ENCODE measurements around the gene STAB1.

The STAB1 gene

GRCh38 chr3:52483577-52484381 lies 11.4 kb upstream of the STAB1 start:
- no peak for DNase-seq (ENCODE audit: low read depth in 2 of 2)

DNA sequence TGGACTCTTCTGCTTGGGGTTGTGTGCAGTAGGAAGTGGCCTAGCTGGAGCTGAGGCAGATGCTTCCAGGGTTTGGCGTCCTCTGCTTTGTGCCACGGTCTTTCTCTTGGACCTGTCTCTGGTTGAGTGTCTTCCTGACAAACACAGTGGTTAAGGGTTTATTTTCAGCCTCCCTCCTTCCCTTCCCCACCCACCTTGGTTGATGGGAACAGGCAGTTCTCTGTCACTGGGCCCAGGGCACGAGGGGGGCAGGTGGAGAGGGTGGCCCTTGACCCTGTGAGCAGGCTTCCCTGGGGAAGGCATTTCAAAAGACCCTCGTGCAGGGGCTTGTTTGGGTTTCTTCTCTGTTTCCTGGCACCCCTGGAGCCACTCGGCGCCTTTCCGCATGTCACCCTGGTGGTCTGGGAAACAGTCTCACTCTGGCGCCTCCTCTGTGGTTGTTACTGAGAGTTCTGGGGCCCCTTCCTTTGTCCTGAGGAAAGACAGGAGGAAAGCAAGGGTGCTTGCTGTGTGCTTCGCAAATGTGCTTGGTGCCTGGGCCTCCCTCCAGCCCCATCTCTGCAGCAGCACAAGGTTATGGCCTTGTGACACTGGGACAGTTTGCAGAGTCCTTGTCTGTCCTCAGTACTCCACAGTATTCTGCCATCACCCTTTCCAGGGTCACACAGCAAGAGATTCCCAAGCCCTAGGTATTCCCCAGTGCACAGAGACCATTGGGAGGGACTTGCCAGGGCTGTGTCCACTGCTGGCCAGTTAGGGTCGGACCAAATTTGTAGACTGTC lies 10.3 kb upstream of the STAB1 start:
- DNase-seq (ENCODE audit: low read depth in 2 of 2), result no peak

GRCh38 chr3:52487050-52487787 lies 7.9 kb upstream of the STAB1 start:
- no peak for DNase-seq (ENCODE audit: low read depth in 2 of 2)

GRCh38 chr3:52487788-52488691 lies 7.1 kb upstream of the STAB1 start:
- DNase-seq (ENCODE audit: low read depth in 2 of 2), result no peak

DNA sequence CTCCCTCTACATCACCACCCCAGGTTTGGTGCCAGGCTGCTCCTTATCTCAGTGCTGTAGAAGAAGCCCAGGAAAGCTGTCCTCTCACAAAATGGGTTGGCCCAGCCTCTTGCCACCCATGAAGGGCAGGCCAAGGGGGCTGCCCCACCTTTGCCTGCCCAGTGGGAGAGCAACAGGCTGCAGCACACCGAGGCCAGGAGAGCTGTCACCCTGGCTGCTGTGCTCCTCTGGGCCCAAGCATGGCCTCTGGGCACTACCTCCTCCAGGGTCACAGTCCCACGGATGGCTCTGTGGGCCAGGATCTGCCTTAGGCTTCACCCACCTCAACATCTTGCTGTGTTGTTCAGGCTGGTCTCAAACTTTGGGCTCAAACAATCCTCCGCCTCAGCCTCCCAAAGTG lies 6.4 kb upstream of the STAB1 start:
- DNase-seq (ENCODE audit: low read depth in 2 of 2), result no peak

- no peak for DNase-seq (ENCODE audit: low read depth in 2 of 2)
Measured at GRCh38 chr3:52489453-52489852, 5.7 kb upstream of the STAB1 start.

- no peak for DNase-seq (ENCODE audit: low read depth in 2 of 2)
Measured at GRCh38 chr3:52490035-52490938, 4.9 kb upstream of the STAB1 start.

DNA sequence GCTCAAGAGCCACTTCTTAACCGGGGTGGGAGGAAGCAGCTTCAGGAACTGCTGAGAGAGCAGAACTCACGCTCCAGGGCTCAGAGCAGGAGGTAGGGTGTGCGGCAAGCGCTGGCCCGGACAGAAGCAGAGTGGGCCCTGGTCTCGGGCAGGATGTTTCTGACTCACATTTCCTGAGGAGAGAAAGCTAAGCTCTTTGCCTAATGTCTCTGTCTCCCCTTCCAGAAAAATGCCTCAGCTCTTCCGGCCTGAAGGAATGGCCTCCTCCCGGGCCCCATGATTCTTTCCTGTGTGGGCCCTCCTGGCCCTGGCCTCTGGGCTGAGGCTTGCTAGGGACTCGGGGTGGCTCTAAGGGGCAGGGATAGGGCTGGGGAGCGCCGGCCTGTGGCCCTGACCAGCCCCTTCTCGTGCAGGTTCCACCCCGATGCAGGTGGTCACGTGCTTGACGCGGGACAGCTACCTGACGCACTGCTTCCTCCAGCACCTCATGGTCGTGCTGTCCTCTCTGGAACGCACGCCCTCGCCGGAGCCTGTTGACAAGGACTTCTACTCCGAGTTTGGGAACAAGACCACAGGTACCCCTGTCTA lies 4.1 kb upstream of the STAB1 start:
- DNase-seq (ENCODE audit: low read depth in 2 of 2), result no peak

GRCh38 chr3:52492059-52492458 lies 3.1 kb upstream of the STAB1 start:
- no peak for DNase-seq (ENCODE audit: low read depth in 2 of 2)

DNA sequence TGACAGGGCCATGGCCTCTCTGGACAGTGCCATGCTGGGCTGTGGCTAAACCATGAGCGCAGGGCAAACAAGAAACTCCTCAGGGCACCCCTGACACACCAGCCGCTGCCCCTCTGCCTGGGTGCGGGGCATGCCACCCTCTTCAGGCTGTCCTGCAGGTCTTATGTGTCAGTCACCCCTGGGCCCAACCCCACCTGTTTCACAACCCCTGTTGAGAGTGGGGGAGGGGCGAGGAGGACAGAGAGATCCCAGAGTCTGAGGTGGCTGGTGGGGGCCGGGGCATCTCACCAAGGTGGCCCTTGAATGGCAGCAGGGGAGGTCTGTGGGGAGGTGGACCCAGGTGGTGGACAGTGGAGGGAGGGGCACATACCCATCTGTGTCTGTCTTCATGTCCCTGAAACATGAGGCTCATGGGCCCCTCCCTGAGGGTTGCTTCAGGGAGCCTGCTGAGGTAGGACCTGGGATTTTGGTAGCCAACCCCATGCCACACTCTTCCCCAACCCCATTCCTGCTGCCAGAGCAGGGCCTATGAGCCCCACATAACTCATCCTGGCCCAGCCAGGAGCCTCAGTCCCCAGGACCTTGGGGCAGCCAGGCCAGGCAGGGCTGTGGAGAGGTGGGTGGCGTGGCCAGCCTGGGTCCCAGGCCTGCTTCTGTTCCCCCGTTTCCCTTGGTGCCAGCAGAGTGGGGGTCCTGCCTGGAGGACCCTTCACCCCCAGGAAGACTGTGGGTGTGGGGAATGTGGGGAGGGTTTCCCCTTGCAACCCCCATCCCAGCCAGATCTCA lies 1.7 kb upstream of the STAB1 start:
- no peak for DNase-seq (ENCODE audit: low read depth in 2 of 2)

- no peak for DNase-seq (ENCODE audit: low read depth in 2 of 2)
Measured at GRCh38 chr3:52494445-52494844, 693 bp upstream of the STAB1 start.

DNA sequence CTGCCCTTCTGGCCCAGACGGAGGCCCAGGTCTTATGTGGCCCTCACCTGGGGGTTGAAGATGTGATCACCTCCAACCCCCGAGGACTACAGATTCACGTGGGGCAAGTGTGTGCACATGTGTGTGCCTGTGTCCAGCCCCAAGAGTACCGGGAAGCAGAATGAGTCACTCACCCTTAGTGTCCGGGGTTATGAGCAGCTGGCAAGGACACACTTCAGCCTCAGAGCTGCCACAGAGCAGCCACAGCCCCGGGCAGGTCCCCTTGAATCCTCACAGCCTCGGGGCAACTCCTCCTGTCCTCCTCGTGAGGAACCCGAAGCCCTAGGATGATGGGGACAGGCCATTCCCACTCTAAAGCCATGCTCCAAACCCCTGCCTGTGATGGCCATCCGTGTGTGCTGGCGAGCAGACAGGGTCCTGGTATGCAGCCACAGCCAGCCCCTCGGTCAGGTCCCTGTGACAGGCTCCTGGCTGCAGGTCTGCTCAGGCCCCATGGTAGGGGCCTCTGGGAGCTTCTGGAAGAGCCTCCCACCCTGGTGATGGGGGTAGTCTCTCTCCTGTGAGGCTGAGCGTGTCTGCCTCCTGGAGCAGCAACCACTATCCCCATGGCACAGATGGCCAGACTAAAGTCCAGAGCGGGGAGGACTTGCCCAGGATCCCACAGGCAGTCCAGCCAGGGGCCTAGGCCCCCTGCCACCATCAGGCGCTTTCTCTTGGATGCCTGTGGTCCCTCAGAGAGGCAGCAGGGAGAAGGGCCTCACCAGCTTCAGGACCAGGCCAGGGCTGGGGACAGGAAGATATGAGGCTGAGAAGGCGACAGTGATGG lies 852 bp downstream of the STAB1 start:
- DNase-seq (ENCODE audit: low read depth in 2 of 2), result no peak

GRCh38 chr3:52498137-52499054 lies 3.3 kb downstream of the STAB1 start:
- DNase-seq (ENCODE audit: low read depth in 2 of 2), result no peak

- DNase-seq (ENCODE audit: low read depth in 2 of 2), result no peak
Measured at GRCh38 chr3:52501046-52501445, 5.9 kb downstream of the STAB1 start.

DNA sequence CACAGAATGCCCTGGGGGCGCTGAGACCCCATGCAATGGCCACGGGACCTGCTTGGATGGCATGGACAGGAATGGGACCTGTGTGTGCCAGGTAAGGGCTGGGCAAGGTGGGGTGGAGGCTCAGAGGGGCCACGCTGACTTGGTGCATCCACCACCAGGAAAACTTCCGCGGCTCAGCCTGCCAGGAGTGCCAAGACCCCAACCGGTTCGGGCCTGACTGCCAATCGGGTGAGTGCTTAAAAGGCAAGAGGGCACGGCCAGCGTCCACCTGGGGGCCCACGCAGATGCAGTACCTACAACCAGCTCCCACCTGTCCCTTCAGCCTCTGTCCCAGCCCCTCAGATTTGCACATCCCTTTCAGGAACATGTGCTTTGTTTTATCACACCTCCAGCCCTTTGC lies 6.9 kb downstream of the STAB1 start:
- no peak for DNase-seq (ENCODE audit: low read depth in 2 of 2)

DNA sequence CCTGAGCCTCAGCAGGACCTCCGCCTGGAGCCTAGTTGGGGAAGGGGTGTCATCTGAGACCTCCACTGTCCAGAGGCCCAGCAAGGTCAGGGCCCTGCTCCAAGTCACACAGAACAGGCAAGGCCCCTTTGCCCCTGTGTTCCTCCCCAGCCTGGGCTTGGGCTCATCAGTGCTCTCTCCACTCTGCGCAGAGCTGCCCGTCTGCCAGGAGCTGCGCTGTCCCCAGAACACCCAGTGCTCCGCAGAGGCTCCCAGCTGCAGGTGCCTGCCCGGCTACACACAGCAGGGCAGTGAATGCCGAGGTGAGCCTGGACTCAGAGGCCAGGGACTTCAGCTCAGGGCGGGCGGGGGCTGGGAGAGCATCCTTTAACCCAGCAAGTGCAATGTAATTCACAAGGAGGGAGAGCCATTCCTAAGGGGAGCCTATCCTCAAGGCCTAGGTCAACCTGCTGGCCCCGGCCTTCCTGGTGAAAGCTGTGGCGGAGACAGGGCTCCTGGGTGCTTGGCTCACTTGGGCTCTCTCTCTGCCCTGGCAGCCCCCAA lies 7.7 kb downstream of the STAB1 start:
- no peak for DNase-seq (ENCODE audit: low read depth in 2 of 2)
